Measurements from ENCODE around the gene PPP1R12B.
"Not testable (repeated sequence)": the region's sequence is repeated elsewhere in the genome, so short reads cannot be mapped to it uniquely, and the experiment has no call there.

The PPP1R12B gene

DNA sequence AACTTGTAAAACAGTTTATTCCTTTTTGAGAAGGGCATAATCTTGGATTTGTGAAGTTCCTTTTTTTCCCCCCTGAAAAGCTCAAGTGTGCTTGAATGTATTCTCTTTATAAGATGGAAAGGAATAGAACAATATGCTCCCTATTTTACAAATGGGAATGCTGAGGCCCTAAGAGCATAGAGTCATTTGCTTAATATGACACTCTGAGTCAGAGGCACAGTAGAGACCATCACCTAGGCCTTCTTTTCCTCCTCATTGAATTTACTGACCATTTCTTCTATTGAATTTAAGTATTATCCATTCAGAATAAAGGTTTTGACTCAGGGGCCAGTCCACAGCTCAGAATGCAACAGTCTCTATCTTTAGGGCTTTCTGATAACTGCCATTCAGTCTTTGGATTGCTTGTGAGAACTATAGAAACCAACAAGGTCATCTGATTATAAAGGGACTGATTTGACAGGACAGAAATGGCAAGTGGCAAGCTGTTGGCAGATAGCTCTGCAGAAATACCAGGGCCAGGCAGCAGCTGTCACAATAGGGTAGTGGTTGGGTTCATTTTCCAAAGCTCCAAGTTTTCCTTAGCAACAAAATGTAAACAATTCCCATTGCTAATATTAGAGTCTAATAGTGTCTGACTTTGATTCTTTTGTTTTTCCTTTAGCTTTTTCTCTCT lies 111.1 kb downstream of the PPP1R12B start:
- H3K4me3 Mint-ChIP-seq; H3K36me3 Mint-ChIP-seq (ENCODE audit: low read depth); H3K4me1 Mint-ChIP-seq (ENCODE audit: low read depth); DNase-seq (ENCODE audit: low spot score); H3K27me3 Mint-ChIP-seq (ENCODE audit: low read depth); H3K9me3 Mint-ChIP-seq; H3K27ac Mint-ChIP-seq: not testable (repeated sequence)

DNA sequence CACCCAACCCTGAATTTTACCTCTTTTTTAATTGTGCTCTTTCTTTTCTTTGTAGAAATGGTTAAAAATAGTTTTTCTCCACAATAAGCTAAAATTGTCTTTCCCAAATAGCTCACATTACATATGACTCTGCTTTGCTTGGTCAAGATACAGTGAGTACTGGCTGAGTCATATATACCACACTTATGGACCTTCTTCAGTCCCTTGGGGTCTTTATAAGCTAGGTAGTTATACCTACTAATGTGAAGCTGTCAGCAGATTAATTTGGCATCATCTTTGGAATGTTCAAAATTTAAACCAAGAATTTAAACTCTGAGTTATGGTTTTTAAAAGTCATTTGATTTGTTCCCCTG lies 111.6 kb downstream of the PPP1R12B start:
- not testable (repeated sequence) for DNase-seq (ENCODE audit: low spot score); H3K4me1 Mint-ChIP-seq (ENCODE audit: low read depth); H3K9me3 Mint-ChIP-seq; H3K4me3 Mint-ChIP-seq; H3K27ac Mint-ChIP-seq; H3K36me3 Mint-ChIP-seq (ENCODE audit: low read depth); H3K27me3 Mint-ChIP-seq (ENCODE audit: low read depth)

DNA sequence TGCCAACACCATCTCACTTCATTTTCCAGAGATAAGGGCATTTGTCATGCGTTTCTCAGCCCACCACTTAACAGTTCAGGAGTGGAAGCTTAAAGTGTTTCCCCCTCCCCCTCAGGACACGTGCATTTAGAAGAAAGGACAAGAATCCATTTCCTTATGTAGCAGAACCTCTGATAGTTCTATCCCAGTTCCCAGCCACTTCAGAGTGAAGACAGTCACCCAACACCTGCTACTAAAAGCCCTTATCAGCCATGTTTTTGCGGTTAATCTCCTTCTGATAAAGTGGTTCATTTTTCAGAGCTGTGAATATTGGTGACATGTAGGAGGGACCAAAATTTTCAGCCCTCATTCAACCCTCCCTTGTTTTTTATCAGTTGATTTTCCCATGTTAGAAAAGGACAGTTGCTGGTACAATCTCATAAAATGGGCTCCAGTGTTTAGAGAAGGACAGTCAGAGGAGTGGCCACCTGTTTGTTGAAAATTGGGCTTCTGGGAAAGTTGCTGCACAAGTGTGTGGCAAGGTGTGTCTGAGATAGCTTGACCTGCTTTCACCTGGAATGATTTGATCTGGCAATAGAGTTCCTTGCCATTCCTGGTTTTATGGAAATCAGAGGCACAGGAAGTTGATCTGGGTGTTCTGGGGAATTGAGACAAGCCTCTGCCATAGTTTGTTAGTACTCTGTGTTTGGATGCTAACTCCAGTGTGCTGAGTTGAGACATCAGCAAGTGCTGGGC lies 114.0 kb downstream of the PPP1R12B start:
- no peaks in the 10 kb centered on the region for H3K9me3 Mint-ChIP-seq
- H3K27ac Mint-ChIP-seq, result no peak overlapping the region
- no peaks in the 10 kb centered on the region for H3K36me3 Mint-ChIP-seq (ENCODE audit: low read depth)
- no peak for DNase-seq (ENCODE audit: low spot score)
- peaks cover 2% of the 10 kb centered on the region for H3K27me3 Mint-ChIP-seq (ENCODE audit: low read depth)
- H3K4me1 Mint-ChIP-seq (ENCODE audit: low read depth), result peaks cover 1% of the 10 kb centered on the region
- H3K4me3 Mint-ChIP-seq, result no peak overlapping the region

DNA sequence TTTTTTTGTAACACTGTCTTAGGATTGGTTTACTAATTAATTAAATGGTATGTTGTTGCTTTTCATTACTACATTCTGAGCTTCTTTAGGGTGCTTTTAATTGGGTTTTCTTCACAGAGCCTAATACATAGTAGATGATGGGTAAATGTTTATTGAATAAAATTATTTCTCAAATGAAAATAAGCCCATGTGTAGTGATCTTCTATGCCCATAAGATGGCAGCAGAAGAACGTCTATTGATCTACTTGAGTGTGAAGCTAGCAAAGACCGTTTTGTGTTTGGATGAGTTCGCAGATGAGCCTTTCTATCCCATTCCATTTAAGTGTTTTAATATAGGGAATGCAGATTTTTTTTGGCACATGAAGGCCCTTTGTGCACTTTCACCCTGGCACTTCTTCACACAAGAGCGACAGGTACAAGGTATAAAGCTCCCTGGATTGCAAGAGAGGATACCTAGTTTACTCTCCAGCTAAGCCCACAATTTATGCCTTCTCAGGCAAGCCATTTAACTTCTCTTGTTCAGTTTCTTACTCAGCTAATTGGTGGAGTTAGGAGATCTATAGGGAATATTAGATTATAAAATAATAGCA lies 115.7 kb downstream of the PPP1R12B start:
- H3K27ac Mint-ChIP-seq; H3K27me3 Mint-ChIP-seq (ENCODE audit: low read depth); H3K9me3 Mint-ChIP-seq; H3K4me1 Mint-ChIP-seq (ENCODE audit: low read depth); H3K4me3 Mint-ChIP-seq; DNase-seq (ENCODE audit: low spot score); H3K36me3 Mint-ChIP-seq (ENCODE audit: low read depth): not testable (repeated sequence)

DNA sequence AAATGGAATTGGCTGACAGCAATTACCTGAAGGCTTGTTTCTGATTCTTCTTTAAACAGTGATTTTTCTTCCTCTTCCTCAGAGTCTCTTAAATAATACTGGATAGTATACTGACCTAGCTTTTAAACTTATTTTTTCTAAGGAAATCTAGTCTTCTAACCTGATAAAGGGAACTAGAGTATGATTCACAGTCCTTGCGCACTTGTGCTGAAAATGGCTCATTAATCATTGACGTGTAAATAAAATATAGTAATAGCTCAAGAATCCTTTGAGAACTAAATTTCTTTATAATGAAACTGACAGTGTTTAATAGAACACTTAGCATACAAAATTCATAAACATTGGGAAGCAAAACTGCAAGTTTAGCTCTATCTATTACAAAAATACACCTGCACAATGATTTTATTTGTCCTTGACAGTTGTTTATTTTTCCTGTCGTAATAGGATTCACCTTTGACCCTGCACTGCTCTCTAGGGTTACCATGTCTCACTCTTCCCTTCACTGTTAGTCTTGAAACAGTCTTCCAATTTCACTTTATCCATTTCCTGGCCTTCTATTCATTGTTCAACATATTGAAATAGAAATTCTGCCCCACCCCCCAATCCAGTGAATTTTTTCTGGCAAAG lies 117.3 kb downstream of the PPP1R12B start:
- not testable (repeated sequence) for H3K4me3 Mint-ChIP-seq; H3K27me3 Mint-ChIP-seq (ENCODE audit: low read depth); H3K36me3 Mint-ChIP-seq (ENCODE audit: low read depth); H3K27ac Mint-ChIP-seq; H3K4me1 Mint-ChIP-seq (ENCODE audit: low read depth); DNase-seq (ENCODE audit: low spot score); H3K9me3 Mint-ChIP-seq

DNA sequence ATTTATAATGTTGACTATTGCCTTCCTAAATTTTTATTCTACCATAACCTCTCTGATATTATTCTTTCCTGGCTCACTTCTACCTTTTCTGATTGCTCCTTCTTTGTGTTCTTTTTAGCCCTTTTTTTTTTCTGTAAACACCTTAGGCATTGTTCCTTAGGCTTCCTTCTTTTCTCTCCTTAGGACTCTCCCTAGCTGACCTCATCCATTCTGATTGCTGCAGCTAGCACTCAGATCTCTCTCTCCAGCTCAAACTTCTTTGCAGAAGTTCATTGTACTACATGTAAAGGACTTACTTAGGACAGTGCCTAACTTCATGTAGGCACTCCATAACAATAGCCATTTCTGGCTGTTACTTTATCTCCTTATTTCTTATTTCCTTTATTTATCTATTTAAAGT lies 117.8 kb downstream of the PPP1R12B start:
- not testable (repeated sequence) for H3K4me3 Mint-ChIP-seq; H3K27ac Mint-ChIP-seq; H3K27me3 Mint-ChIP-seq (ENCODE audit: low read depth); H3K36me3 Mint-ChIP-seq (ENCODE audit: low read depth); DNase-seq (ENCODE audit: low spot score); H3K4me1 Mint-ChIP-seq (ENCODE audit: low read depth); H3K9me3 Mint-ChIP-seq

DNA sequence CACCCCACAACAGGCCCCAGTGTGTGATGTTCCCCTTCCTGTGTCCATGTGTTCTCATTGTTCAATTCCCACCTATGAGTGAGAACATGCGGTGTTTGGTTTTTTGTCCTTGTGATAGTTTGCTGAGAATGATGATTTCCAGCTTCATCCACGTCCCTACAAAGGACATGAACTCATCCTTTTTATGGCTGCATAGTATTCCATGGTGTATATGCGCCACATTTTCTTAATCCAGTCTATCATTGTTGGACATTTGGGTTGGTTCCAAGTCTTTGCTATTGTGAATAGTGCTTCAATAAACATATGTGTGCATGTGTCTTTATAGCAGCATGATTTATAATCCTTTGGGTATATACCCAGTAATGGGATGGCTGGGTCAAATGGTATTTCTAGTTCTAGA lies 118.9 kb downstream of the PPP1R12B start:
- H3K27ac Mint-ChIP-seq; H3K9me3 Mint-ChIP-seq; H3K27me3 Mint-ChIP-seq (ENCODE audit: low read depth); H3K4me3 Mint-ChIP-seq; H3K36me3 Mint-ChIP-seq (ENCODE audit: low read depth); H3K4me1 Mint-ChIP-seq (ENCODE audit: low read depth); DNase-seq (ENCODE audit: low spot score): not testable (repeated sequence)

DNA sequence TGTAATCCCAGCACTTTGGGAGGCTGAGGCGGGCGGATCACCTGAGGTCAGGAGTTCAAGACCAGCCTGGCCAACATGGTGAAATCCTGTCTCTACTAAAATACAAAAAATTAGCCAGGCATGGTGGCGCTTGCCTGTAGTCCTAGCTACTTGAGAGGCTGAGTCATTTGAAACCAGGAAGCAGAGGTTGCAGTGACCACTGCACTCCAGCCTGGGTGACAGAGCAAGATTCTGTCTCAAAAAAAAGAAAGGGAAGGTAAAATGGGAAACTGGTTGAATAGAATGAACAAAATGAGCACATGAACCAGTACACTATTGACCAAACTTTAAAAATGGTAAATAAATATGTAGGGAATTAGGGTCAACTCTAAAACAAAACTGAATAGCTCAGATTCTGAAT lies 120.2 kb downstream of the PPP1R12B start:
- not testable (repeated sequence) for H3K4me1 Mint-ChIP-seq (ENCODE audit: low read depth); H3K4me3 Mint-ChIP-seq

DNA sequence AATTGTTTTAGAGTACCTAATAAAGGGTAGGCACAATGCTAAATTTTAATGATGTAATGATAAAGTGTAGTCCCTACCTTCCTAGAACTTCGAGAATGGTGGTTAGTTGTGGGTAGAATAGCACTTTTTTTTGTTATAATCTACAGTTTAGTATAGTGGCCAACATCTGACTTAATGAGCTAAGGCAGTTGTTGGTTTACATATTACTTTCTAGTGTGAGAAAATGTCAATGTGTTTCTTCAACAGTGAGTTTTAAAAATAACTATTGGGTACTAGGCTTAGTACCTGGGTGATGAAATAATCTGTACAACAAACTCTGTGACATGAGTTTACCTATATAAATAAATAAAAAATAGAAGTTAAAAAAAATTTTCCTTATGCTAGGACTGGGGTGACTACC lies 120.6 kb downstream of the PPP1R12B start:
- not testable (repeated sequence) for H3K36me3 Mint-ChIP-seq (ENCODE audit: low read depth); H3K27ac Mint-ChIP-seq; H3K4me3 Mint-ChIP-seq; DNase-seq (ENCODE audit: low spot score); H3K9me3 Mint-ChIP-seq; H3K4me1 Mint-ChIP-seq (ENCODE audit: low read depth); H3K27me3 Mint-ChIP-seq (ENCODE audit: low read depth)

More for the DNA sequence above, 120.2 kb downstream of the PPP1R12B start:
- DNase-seq (ENCODE audit: low spot score); H3K27ac Mint-ChIP-seq; H3K27me3 Mint-ChIP-seq (ENCODE audit: low read depth); H3K9me3 Mint-ChIP-seq; H3K36me3 Mint-ChIP-seq (ENCODE audit: low read depth): not testable (repeated sequence)

DNA sequence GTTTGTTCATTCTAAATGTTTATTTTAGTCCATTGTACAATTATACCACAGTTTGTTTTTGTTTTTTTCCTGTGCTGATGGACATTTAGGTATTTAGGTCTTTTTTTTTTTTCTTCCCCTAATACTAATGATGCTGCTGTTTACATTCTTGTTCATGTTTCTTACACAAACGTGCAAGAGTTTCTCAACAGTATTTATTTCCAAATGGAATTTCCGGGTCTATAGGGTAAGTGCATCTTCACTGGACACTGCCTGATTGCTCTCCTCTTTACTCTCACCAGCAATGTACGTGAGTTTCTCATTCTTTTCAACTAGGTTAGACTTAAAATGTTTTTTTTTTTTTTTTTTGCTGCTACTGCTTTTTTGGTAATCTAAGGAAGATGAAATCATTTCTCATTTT lies 122.7 kb downstream of the PPP1R12B start:
- Mint-ChIP-seq H3K27me3 (ENCODE audit: low read depth) (peaks cover 6% of the 10 kb centered on the region), H3K4me1 (ENCODE audit: low read depth) (no peaks in the 10 kb centered on the region), H3K9me3 (no peaks in the 10 kb centered on the region), H3K36me3 (ENCODE audit: low read depth) (peaks cover 3% of the 10 kb centered on the region), H3K4me3 (no peak overlapping the region), H3K27ac (no peak overlapping the region)
- no peak for DNase-seq (ENCODE audit: low spot score)

DNA sequence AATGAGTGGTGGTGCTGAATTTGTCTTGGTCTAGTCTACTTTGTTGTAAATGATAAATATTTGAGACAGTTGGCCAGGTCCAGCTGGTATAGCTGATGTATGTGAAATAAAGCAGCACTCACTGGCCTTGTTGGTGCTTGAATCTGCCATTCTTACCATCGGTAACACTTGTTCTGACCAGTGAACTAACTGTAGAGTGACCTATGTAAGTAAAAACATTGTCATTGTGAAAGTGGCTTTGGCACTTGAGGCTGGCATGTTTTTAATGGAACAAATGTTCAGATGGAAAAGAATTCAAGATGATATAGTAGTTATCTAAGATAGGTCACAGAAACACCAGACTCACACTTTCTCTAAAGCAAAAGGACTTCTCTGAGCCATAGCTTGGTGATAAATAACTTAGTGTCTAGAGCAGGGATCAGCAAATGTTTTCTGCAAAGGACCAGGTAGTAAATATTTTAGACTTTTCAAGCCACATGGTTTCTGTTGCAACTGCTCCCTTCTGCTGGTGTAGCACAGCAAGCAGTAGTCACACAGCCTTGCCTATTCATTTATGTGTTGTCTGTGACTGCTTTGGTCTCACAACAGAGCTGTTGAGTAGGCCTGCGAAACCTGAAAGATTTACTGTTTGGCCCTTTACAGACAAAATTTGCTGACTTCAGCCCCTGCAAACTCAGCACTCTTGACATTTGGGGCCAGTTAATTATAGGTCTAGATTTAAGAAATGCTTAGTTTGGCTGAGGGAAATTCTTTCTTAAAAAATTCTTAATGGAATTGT lies 124.0 kb downstream of the PPP1R12B start:
- not testable (repeated sequence) for H3K27me3 Mint-ChIP-seq (ENCODE audit: low read depth); H3K9me3 Mint-ChIP-seq; H3K27ac Mint-ChIP-seq; H3K4me1 Mint-ChIP-seq (ENCODE audit: low read depth); H3K36me3 Mint-ChIP-seq (ENCODE audit: low read depth); DNase-seq (ENCODE audit: low spot score); H3K4me3 Mint-ChIP-seq

DNA sequence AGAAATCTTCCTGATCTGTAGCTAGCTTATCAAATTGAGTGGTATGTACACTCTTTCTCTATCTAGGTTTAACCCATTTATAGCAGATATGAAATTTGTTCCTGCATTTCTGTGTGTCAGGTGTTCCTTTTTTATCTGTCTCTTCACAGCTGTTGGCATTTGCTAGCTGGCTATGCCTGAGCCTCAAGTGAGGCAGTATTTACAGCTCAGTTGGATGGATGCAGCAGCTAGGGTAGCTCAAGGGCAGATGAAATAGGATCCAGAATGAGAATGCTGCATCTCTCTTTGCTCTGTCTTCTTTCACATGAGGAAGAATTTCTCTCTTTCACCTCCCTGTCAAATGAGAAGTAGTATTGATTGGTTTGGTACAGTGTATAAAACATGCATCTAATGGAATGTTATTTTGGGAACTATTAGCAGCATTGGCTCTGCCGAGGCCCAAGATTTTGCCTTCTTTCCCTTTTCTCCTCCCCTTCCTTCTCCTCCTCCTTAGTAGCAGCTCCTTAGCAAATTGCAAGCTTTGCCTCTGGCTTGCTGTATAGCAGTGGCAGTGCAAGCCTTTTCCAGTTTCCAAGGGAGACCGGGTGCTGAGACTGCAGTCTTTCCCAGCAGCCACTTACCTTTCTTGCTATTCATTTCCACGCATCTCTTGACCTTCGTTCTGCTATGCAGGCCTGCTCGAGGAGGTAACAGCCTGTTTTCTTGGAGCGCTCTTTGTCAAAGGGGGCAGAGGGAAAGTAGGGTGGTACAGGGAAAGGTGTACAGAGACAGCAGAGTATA lies 125.0 kb downstream of the PPP1R12B start:
- H3K36me3 Mint-ChIP-seq (ENCODE audit: low read depth); H3K4me3 Mint-ChIP-seq; H3K27ac Mint-ChIP-seq; H3K27me3 Mint-ChIP-seq (ENCODE audit: low read depth); H3K9me3 Mint-ChIP-seq; H3K4me1 Mint-ChIP-seq (ENCODE audit: low read depth); DNase-seq (ENCODE audit: low spot score): not testable (repeated sequence)

DNA sequence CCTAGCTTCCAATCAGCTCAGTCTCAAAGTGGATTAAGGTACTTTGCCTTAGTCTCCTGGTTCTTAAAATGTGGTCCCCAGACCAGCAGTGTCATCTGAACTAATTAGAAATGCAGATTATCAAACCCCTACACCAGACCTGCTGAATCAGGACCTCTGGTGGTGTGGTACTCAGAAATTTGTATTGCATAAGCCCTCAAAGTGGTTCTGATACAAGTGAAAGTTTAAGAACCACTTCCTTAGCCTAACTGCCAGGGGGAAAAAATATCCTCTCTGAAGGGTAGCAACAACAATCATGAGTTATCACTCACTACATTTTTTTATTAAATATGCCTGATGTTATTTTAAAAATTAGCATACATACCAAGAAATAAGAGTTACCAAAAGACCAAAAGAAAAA lies 131.2 kb downstream of the PPP1R12B start:
- DNase-seq (ENCODE audit: low spot score); H3K4me3 Mint-ChIP-seq; H3K9me3 Mint-ChIP-seq; H3K36me3 Mint-ChIP-seq (ENCODE audit: low read depth); H3K27ac Mint-ChIP-seq: not testable (repeated sequence)
- H3K4me1 Mint-ChIP-seq (ENCODE audit: low read depth), result peaks cover 32% of the 10 kb centered on the region
- peaks cover 38% of the 10 kb centered on the region for H3K27me3 Mint-ChIP-seq (ENCODE audit: low read depth)

All from T-helper 2 cell treated with Interferon-gamma antibody and Interleukin-4, amounts not matched to agents 5 μg/mL and 100 μg/mL, for 36 hours (primary cell).